Liver (tissue), 3 donors: ENCODE measurements around the gene TBX6.

Experiments
- CTCF ChIP-seq: fragments of 150-350 bp; IDR thresholded peaks from 2 replicates; pipeline ENCODE4 v1.5.1; 2017; ENCODE audit warnings: improper control_type of control experiment, low read depth, low read length; ENCODE audit not compliant: missing input control
- EGR1 ChIP-seq, 2 donors: IDR thresholded peaks; 2 replicates each; pipeline ENCODE4 v1.6.1; 2016 to 2018; ENCODE audit warnings: antibody characterized with exemption in 2 of 2, low read depth in 2 of 2
- FOXA1 ChIP-seq: IDR thresholded peaks from 2 replicates; pipeline ENCODE4 v1.6.1; 2016; ENCODE audit warnings: antibody characterized with exemption
- GABPA ChIP-seq, 2 donors: IDR thresholded peaks in 1 of 2; conservative IDR thresholded peaks in 1 of 2; 2 replicates each; pipeline ENCODE4 v1.6.1; 2016; ENCODE audit warnings: antibody characterized with exemption in 2 of 2, mild to moderate bottlenecking in 1 of 2, moderate library complexity in 1 of 2
- HNF4G ChIP-seq: IDR thresholded peaks from 2 replicates; pipeline ENCODE4 v1.6.1; 2016; ENCODE audit warnings: antibody characterized with exemption
- JUND ChIP-seq, 2 donors: IDR thresholded peaks; 2 replicates each; pipeline ENCODE4 v1.6.1; 2016; ENCODE audit warnings: antibody characterized with exemption in 2 of 2
- MAX ChIP-seq: IDR thresholded peaks from 2 replicates; pipeline ENCODE4 v1.6.1; 2016; ENCODE audit warnings: antibody characterized with exemption
- NR2F2 ChIP-seq: IDR thresholded peaks from 2 replicates; pipeline ENCODE4 v1.6.1; 2016; ENCODE audit warnings: antibody characterized with exemption
- RAD21 ChIP-seq, 2 donors: IDR thresholded peaks; 2 replicates each; pipeline ENCODE4 v1.6.1; 2016; ENCODE audit warnings: antibody characterized with exemption in 2 of 2, mild to moderate bottlenecking in 2 of 2
- REST ChIP-seq: IDR thresholded peaks from 2 replicates; pipeline ENCODE4 v1.6.1; 2016; ENCODE audit warnings: antibody characterized with exemption, mild to moderate bottlenecking
- RXRA ChIP-seq, 2 donors: IDR thresholded peaks; 2 replicates each; pipeline ENCODE4 v1.6.1; 2017 to 2018; ENCODE audit warnings: antibody characterized with exemption in 2 of 2, mild to moderate bottlenecking in 1 of 2
- YY1 ChIP-seq: IDR thresholded peaks from 2 replicates; pipeline ENCODE4 v1.6.1; 2016; ENCODE audit warnings: antibody characterized with exemption, mild to moderate bottlenecking
- ZBTB33 ChIP-seq: IDR thresholded peaks from 2 replicates; pipeline ENCODE4 v1.6.1; 2016; ENCODE audit warnings: antibody characterized with exemption
- TF ChIP-seq, protein P1 (sequence below): IDR thresholded peaks from 2 replicates; pipeline ENCODE4 v1.6.1; 2016; ENCODE audit warnings: antibody characterized with exemption
- donor health status: healthy.
- donor health status: healthy.

- TF ChIP-seq CTCF (peak; percentile 22), NR2F2 (no peak), MAX (no peak), REST (no peak), YY1 (no peak), RAD21 (IDR thresholded peaks at IDR 0.05) (peak; percentile 24 to 64), RXRA (IDR thresholded peaks at IDR 0.05) (peak in 1 of 2 donors; percentile 8), FOXA1 (no peak), HNF4G (no peak), EGR1 (IDR thresholded peaks at IDR 0.05; ENCODE audit: low read depth in 2 of 2) (no peak), GABPA (IDR thresholded peaks at IDR 0.05 in 1 of 2, conservative IDR thresholded peaks at IDR 0.05 in 1 of 2) (no peak), JUND (IDR thresholded peaks at IDR 0.05) (no peak), ZBTB33 (no peak)
- TF ChIP-seq, protein P1, sequence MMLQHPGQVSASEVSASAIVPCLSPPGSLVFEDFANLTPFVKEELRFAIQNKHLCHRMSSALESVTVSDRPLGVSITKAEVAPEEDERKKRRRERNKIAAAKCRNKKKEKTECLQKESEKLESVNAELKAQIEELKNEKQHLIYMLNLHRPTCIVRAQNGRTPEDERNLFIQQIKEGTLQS: no peak
These were observed 36.7 kb downstream of the TBX6 start for GRCh38 chr16:30054959-30055553.
